HTR-8/SVneo (cell line): ENCODE results near the gene ADAMTS2.

Source experiments
- DNase-seq: peaks from one replicate; pipeline ENCODE4 v3.0.0; 2011; ENCODE audit warnings: low spot score, mixed read lengths; ENCODE audit not compliant: insufficient read length
- FAIRE-seq: peaks from 2 replicates; lab custom pipeline; 2011; peaks lifted over from hg19 to GRCh38; lab: Jason Lieb, UNC

Gene ADAMTS2

DNA sequence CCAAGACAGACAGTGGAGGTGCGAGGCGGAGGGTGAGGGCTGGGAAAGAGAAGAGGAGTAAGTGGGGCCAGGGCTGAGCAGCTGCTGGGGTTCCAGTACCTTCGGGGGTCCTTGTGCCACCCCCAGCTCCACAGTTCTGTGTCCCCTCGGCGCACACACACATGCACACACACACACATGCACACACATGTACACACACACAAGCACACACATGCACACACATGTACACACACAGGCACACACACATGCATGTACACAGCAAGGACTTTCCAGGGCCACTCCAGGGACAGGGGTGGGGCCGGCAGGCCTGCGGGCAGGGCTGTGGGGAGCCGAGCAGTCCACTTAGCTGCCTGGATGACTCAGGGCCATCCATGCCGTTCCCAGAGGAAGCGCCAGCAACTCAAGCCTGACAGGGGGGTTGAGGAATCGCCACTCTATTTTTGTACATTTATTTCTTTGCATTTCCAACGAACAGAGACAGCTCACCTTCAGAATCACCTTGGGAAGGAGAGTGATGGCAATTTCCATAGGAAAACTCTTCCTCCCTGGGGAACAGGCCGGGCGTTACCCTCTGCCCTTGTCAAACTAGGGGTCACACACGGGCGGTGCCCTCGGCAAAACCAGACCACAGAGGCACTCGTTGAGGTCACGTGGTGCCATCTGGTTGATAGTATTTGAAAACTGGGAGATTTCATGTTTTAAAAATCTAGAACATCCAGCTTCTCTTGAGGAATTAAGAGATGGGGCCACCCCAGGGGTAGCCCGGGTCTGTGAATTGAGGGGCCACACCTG is 135.7 kb downstream of the ADAMTS2 start:
- peak; percentile 92 for FAIRE-seq
- DNase-seq = peak; percentile 42

DNA sequence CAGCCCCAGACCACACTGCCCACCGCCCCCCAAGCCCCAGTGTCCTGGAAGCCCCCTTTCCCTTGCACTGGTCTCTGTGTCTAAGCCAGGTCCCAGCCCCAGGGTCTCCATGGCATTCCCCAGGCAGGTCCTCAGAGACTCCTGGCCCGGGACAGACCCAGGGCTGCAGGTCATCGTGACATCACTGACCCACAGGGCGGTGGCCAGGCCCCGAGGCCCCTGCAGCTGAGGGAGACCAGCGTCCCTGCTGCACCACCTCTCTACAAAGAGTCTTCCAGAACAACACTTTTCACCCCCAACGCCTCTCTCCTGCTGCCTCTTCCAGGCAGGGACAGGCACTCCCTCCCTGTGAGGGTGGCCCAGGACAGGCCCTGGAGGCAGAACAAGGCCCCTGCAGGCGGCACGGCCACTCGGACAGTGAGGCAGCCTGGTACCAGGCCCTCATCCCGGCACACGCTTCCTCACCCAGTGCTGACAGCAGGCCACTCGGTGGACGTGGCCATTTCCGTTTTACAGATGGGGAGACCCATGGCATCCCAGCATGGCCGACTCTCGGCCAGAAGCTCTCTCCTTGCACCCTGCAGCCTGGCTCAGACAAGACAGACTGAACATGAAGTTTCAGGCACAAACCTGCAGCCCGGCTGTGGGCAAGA is 136.4 kb downstream of the ADAMTS2 start:
- FAIRE-seq (no peak), DNase-seq (no peak)

DNA sequence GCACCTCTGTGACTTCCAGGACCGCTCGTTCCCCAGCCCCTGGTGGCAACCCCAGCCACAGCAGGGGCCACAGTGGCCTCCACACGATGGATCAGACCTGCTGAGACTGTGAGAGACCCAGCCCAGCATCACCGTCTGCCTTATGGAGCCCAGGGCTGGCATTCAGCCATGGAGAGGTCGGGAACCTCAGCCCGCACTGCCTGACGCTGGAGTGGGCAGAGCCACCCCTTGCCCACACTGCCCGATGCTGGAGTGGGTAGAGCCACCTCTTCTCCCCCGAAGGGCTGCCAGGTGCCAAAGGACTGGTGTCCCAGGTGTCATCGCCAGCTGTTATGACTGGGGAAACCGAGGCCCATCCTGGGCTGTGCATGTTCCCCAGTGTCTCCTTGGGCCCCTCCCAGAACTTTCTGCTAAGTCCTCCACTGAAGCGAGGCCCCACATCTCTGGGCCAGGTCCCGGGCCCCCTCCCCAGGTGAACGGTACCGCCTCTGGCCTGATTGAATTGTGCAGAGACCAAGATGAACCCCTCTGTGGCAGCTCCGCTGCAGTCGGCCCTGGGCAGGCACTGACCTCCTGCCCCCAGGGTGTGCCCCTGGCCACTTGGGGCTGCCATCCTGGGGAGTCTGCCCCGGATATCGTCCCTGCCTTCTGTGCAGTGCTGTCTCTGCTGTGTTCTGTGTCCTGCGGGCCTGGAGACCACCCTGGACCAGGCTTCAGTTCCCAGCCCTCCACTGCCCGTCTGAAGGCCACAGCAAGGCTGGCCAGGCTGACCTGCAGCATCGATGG is 137.1 kb downstream of the ADAMTS2 start:
- no peak for DNase-seq

DNA sequence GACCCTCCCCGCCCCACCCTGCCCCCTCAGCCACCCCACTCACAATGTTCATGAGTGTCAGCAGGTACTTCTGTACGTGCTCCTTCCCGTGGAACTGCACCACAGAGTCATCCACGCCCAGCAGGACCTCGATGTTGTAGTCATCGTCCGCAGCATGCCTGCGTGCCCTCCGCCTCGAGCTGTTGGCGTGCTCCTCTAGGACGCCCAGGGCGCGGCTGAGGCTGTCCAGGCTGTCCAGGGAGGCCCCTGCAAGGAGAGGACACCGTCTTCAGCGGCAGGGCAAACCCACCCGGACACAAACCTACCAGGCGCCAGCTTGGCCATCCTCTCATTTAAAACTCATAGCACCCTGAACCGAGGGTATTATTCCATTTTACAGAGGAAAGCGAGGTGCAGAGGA is 137.8 kb downstream of the ADAMTS2 start:
- no peak for FAIRE-seq
- no peak for DNase-seq

More for the DNA sequence above, 137.1 kb downstream of the ADAMTS2 start:
- no peak for FAIRE-seq

DNA sequence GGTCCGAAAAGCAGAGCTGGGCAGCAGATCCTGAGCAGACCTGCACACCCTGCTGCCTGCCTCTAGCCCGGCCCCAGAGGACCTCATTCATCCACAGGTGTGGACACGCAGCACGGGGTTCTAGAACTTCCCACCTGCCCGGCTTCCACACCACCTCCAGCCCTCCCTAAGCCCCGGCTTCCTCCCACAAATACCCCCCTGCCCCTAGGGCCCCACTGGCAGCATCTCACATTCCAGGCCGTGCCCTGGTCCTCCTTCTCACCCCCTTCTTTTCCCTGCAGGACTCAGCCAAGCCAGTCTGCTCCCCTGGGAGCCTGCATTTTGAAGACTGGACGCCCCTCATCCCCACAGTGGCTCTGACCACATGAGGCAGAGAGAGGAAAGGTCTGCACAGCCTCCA is 138.9 kb downstream of the ADAMTS2 start:
- no peak for FAIRE-seq

DNA sequence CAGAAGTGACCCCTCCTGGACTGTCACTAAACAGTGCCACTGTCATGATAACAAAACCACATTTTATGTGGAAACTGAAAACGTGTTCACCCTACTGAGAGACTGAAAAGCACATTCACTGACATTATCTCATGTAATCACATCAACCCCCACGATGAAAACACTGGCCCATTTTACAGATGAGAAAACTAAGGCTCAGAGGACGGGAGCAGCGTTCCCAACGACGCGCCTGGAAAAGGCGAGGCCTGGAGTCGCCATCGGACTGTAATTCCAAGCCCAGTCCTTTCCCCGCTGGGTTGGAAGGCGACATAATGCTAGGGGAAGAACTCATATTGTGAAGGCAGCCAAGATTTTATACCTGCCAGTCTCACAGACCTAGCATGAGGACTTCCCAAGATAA is 140.0 kb downstream of the ADAMTS2 start:
- FAIRE-seq (peak; percentile 13), DNase-seq (no peak)

More for the DNA sequence above, 138.9 kb downstream of the ADAMTS2 start:
- DNase-seq = no peak

DNA sequence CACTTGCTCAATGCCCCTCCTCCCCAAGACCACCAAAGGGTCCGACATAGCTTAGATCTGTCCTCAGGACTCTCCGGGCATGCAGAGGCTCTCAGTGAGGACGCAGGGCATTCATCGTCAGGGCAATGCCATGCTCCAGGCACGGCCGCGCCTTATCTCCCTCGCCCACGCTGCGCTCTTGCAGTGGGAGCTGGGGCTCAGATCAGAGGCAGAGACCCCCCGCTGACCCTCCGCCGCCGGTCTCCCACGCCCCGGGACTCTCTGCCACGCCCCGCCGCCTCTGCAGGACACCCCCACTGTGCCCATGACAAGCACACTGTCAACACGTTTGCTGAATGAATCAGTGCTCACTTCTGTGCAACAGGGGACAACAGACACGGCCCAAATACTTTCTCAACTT is 140.7 kb downstream of the ADAMTS2 start:
- no peak for FAIRE-seq
- DNase-seq = no peak

DNA sequence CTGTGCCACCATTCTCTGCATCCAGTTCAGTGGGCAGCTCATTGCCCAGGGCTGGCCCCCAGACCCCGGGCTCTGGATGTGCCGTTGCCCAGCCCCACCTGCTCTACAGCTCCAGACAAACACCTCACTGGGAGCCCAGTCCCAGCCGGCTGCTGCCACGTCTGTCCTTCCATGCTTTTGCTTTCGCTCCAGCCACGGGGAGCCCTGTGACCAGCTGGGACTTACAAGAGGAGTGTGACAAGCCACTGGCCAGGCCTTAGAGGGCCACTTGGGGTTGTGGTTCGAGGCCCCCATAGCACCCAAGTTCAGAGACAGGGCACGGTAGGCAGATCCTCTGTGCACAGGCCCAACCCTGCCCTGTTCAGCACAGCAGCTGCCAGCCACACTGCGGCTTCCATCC is 142.0 kb downstream of the ADAMTS2 start:
- FAIRE-seq (no peak), DNase-seq (no peak)

DNA sequence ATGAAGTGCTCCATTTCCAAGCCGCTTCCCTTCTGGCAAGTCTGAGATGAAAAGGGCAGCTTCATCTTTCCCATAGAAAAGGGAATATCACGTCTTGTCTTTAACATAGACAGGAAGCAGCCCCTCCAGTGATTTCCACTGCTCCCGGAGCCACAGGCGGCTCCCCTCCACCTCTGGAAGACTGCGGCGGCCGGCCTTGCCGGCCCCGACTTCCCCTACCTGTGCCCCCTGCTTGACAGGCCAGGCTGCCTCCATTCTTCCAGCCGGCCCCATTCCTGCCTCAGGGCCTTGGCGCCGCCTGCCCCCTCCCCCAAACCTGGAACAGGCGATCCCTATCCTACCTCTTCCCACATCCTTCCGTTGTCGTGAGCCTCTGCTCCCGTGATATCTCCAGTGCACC is 143.3 kb downstream of the ADAMTS2 start:
- FAIRE-seq (no peak), DNase-seq (no peak)

DNA sequence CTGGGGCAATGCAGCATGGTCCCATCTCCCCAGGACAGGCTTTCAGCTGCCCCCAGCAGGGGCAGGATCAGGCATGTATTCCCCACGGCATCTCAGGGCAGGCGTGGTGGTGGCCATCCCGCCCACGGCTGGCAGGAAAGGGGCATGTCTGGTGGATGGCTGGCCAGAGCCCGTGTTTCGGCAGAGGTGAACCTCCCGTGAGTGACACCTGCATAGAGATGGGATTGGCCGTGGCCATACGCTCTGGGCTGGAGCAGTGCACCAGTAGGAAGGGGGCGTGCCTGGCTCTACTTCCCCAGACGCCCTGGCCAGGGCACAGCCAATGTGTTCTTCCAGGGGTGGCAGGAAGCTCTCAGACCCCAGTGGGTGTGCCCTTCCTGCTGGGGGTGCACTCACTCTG is 146.0 kb downstream of the ADAMTS2 start:
- DNase-seq (no peak), FAIRE-seq (no peak)

DNA sequence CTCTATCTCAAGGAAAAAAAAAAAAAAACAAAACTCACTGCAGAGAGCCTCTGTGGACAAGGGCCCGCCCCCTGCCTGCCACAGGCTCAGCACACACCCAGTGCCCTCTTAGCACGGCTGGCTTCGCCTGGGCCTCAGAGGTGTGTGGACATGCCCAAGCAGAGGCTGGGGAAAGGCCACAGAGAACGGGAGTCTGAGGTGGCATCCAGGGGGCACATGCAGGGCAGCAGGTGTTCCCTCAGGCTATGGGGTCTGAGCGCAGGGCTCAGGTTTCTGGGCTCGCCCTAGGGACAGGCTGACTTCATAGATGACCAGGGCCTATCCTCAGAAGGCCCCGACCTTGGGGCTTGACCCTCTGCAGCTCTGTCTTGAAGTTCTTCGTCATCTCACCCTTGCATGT is 146.4 kb downstream of the ADAMTS2 start:
- DNase-seq (no peak), FAIRE-seq (no peak)

DNA sequence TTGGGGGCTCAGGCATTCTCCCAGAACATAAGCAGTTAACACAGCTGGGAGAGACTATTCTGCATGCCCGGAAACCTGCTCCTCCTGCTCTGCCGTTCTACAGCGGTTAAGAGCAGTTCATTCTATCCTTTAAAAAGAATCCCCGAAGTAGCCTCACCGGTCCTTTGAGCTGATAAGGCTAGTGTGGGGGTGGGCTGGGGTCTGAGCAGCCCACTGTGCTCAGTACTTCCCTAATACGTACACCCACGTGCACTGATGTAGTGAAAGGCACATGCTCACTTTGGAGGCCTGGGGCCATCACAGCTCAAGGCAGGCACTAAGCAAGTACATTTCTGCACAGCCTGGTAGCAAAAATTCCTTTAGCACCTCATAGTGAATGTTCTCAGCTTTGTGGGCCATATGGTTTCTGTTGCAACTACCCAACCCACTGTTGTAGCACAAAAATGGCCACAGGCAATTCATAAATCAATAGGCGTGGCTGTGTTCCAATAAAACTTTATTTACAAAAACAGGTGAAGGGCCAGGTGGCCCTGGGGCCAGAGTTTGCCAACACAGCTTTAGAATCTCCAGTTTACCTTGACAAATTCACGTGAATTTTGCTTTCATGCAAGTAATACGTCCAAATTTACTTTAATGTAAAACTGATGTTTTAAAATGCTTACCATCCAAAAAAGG is 148.7 kb downstream of the ADAMTS2 start:
- no peak for DNase-seq
- no peak for FAIRE-seq

DNA sequence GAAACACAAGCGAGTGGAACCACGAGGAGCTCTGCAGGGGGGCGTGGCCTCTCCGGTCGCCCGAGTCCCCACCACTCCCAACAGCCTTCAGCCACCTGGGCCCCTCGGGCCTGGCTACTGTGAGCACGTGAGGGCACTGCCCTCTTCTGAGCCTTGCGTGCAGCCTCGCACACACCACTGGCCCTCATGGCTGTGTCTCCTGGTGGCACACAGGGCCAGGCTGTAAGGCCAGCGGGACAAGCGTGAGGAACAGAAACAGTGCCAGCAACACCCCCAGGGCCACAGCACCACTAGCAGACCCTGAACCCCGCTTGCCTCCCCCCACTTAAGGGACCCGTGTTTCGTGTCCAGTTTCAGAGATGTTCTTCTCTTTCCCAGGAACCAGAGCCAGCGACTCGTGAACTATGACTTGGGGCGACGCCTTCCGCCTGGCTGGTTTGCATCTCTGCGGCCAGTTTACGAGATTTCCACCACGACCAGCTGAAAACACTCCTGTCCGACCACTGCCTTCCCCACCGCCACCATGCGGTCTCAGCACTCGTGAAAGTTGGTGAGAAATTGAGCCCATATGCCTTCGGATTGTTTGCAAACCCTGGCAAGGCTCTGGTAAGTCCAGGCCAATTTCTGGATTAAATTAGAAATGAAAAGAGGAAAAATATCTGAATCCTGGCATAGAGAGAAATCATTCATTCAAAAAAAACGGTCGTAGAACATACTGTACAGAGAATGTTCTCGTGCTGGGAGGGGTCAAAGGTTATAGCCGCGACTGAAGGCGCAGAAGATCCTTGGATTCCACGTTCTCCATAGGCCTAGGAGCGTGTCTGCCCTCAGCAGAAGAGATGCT is 149.5 kb downstream of the ADAMTS2 start:
- no peak for FAIRE-seq
- DNase-seq = no peak

DNA sequence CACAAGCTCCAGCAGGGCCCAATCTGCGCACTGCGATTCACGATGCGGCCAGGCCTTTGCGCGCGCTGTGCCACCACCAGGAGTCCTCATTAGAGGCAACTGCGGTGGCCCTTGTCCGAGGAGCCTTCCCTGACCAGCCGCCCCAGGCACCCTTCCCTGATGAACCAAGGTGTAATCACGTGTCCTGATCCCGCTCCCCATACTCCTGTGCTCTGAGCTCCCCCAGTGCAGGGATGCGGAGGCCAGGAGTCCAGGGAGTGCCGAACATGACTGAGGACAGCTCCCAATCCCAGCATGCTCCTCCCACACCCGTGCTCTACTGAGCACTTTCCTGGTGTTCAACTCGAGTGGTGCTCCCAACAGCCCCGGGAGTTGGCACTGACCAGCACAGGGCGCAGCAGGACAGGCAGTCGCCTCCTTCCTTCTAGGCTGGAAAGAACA is 150.3 kb downstream of the ADAMTS2 start:
- DNase-seq (no peak), FAIRE-seq (no peak)

DNA sequence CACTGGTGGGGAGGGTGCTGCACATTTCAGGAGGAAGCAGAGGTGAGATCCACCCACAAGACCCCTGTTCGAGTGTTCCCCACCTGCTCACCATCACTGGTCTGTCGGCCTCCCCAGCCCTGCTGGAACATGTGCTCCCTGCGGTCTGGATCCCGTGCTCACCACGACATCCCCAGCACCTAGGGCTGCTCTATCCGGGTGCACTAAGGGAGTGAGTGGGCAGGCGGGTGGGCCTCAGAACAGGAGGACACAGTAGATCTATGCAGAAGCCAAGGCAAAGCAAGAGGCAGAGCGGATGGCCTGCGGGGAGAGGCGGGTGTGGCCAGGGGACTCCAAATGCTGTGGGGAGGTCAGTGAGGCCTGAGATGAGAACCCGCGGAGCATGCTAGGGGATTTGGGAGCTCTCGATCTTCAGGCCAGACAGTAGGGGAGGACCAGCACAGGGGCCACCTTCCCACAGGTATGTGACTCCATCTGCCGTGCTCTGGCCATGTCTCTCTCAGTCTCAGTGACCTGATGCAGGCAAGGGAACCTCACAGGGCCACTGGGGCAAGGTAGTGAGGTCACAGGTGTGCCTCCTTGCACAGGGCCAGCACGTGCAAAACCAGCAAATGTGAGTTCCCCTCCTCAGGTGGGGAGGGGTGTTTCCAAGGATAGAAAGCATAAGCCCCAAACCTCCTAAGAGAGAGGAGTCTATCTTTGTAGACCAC is 150.9 kb downstream of the ADAMTS2 start:
- no peak for DNase-seq
- FAIRE-seq = no peak

DNA sequence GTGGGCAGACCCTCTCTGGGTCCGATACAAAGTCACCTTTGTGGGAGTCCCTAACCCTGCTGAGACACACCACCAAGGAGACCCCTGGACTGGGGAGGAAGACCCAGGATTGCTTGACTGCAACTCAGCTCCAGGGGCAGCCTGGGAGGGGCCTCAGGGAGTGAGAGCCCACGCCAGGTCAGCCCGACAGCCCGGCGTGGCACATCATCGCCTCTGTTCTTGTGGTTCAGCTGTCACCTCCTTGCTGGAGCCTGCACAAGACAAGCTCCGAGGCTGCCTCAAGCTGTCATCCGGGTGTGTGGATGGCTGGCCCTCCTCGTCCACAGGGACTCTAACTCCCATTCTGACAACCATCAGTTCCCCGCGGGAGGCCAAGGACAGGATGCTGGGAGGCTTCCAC is 151.5 kb downstream of the ADAMTS2 start:
- FAIRE-seq = no peak
- no peak for DNase-seq

DNA sequence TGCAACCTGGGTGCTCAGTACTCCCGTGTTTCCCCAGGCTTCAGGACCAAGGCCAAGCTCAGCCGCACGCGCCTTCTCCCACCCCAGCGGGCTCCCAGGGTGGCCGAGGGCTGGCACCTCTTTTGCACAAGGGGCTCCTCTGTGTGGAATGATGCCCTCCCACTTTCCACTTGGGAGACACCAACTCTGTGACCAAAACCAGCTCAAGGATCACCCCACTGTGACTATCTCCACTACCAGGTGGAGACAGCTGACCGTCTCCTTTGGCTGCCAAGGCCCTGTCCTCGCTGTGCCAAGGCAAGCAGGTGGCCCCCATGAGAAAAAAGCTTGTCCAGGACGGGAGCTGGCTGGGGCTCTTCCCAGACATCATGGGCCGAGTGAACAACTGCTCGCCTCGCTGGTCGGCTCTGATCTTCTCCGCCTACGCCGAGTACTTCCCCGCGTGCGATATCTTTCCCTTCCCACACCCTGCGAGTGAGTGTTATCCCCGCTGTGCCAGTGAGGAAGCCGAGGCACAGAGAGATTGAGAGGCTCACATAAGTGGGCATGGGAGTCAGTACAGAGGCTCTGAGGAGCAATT is 152.3 kb downstream of the ADAMTS2 start:
- FAIRE-seq (no peak), DNase-seq (no peak)

DNA sequence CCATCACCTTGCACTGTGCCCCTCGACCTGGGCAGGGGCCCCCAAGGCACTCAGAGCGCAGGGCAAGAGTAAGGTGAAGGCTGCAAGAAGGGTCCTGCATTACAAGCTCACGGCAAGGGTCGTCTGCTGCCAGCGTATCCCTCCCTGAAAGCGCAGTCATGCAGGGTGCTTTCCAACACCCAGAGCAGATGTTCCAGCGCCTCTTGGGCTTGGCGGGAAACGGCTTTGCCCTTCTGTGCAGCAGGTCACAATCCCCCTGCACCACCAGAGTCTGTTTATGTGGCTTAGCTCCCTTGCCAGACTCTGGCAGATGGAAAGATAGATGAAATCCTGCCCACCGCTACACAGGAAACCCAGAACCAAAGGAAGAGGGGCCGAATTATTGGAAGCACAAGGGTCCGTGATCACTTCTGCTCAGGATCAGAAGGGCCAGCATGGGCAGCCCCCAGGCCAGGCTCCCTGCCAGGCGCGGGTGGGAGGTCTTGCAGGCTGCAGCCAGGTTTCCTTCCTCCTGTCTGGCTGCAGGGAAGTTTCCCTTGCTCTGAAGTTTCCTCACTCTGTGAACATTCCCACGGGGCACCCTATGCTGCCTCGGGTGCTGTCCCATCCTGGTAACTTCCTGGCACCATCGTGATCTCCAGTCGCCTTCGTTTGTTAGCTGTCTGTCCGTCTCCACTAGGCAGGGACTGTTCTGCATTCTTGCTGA is 152.9 kb downstream of the ADAMTS2 start:
- FAIRE-seq = no peak
- DNase-seq = no peak
